ENCODE measurements around the gene TNFRSF17. TPM values are rescaled to one million over a fixed set of nuclear protein-coding genes. Genes with fewer than 3 reads are reported as not detected.
"Not testable (repeated sequence)": the region's sequence is repeated elsewhere in the genome, so short reads cannot be mapped to it uniquely, and the experiment has no call there.

Gene TNFRSF17
- total and polyA plus RNA-seq, 7 experiments from 2014 or later, result 1.2 to 1.8 TPM; not detected in 5

DNA sequence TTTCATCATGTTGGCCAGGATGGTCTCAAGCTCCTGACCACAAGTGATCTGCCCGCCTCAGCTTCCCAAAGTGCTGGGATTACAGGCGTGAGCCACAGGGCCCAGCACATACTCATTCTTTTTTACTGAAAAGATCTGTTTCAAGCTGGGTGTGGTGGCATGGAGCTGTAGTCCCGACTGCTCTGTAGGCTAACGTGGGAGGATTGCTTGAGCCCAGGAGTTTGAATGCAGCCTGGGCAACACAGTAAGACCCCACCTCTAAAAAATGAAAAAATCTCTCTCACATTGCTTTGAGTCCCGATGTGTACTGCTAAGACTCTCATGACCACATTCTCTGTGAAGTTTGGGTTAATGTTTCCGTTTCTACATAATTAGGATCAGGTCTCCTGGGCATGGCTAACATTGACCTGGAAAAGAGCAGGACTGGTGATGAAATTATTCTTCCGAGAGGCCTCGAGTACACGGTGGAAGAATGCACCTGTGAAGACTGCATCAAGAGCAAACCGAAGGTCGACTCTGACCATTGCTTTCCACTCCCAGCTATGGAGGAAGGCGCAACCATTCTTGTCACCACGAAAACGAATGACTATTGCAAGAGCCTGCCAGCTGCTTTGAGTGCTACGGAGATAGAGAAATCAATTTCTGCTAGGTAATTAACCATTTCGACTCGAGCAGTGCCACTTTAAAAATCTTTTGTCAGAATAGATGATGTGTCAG lies 2.3 kb downstream of the TNFRSF17 start:
- H3K27me3 ChIP-seq (ENCODE audit: control insufficient read depth in 2 of 2, insufficient read depth in 2 of 2, low read length in 2 of 2), result no peaks in the 10 kb centered on the region
- DNase-seq, result no peak
- H3K4me1 ChIP-seq (ENCODE audit: control insufficient read depth in 2 of 2, insufficient read depth in 2 of 2, low read length in 2 of 2), result no peaks in the 10 kb centered on the region
- H3K27ac ChIP-seq (ENCODE audit: low read depth, low read length), result no peak overlapping the region
- Mint-ChIP-seq H3K27me3 (peaks cover 0 to 2% (median 0%) of the 10 kb centered on the region in 5 donors), H3K9me3 (no peaks in the 10 kb centered on the region), H3K4me1 (peaks cover 0 to 6% (median 0%) of the 10 kb centered on the region in 7 donors), H3K4me3 (no peak overlapping the region), H3K27ac (no peak overlapping the region), H3K36me3 (no peaks in the 10 kb centered on the region)
- POLR2A ChIA-PET, result interaction anchor here (0.6 to 1.2 kb wide), 2 partner anchors 10 to 55 kb away, joined by 3 read pairs; partner anchors contain the start of gene SNX29
- no peak for ATAC-seq
- intact Hi-C loops (cut with micrococcal nuclease), result no loop called here
- CTCF ChIA-PET, result interaction anchor here (1.0 kb wide), 1 partner anchor 11 kb away, joined by 5 read pairs; no protein-coding TSS in a partner anchor
- no peaks in the 10 kb centered on the region for H3K9me3 ChIP-seq (ENCODE audit: control insufficient read depth in 2 of 3, low read length in 3 of 3)
- no peaks in the 10 kb centered on the region for H3K36me3 ChIP-seq (ENCODE audit: control insufficient read depth in 2 of 3, insufficient read depth in 3 of 3, low read length in 3 of 3)
- no peak overlapping the region for H3K4me3 ChIP-seq (ENCODE audit: low read length)

DNA sequence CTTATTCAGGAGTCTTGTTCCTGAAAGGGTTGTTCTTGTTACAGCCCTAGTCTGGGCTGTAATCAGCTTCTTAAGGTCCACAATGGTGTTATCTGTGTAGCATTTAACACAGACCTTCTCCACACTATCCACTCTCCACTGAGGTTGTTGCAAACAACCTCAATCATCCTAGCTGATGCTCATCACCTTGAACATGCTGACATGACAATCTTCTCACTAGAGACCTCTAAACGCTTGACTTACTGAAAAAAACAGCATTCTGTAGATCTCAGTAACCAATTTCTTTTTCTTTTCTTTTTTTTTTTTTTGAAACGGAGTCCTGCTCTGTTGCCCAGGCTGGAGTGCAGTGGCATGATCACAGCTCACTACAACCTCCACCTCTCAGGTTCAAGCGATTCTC lies 3.6 kb downstream of the TNFRSF17 start:
- Mint-ChIP-seq H3K4me3 (no peak overlapping the region), H3K27ac (no peak overlapping the region), H3K36me3 (no peaks in the 10 kb centered on the region), H3K27me3 (peaks cover 0 to 2% (median 0%) of the 10 kb centered on the region in 5 donors), H3K9me3 (no peaks in the 10 kb centered on the region), H3K4me1 (peaks cover 0 to 6% (median 0%) of the 10 kb centered on the region in 7 donors)
- intact Hi-C loops (cut with micrococcal nuclease), result no loop called here
- Histone ChIP-seq H3K27me3 (ENCODE audit: control insufficient read depth in 2 of 2, insufficient read depth in 2 of 2, low read length in 2 of 2) (no peaks in the 10 kb centered on the region), H3K36me3 (ENCODE audit: control insufficient read depth in 2 of 3, insufficient read depth in 3 of 3, low read length in 3 of 3) (no peaks in the 10 kb centered on the region), H3K9me3 (ENCODE audit: control insufficient read depth in 2 of 3, low read length in 3 of 3) (no peaks in the 10 kb centered on the region), H3K4me1 (ENCODE audit: control insufficient read depth in 2 of 2, insufficient read depth in 2 of 2, low read length in 2 of 2) (no peaks in the 10 kb centered on the region), H3K4me3 (ENCODE audit: low read length) (no peak overlapping the region), H3K27ac (ENCODE audit: low read depth, low read length) (no peak overlapping the region)
- POLR2A ChIA-PET, result interaction anchor here (1.2 kb wide), 1 partner anchor 8 kb away, joined by 3 read pairs; the partner anchor contains the start of gene SNX29
- CTCF ChIA-PET, result interaction anchor here (1.0 kb wide), 1 partner anchor 10 kb away, joined by 5 read pairs; no protein-coding TSS in a partner anchor
- DNase-seq (no peak), ATAC-seq (no peak)

DNA sequence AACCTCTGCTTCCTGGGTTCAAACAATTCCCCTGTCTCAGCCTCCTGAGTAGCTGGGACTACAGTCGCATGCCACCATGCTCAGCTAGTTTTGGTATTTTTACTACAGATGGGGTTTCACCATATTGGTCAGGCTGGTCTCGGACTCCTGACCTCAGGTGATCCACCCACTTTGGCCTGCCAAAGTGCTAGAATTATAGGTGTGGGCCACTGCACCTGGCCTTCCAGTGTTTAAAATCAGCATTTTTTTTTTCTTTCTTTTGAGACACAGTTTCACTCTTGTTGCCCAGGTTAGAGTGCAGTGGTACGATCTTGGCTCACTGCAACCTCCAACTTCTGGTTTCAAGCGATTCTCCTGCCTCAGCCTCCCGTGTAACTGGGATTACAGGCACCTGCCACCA lies 5.3 kb downstream of the TNFRSF17 start:
- intact Hi-C loops (cut with micrococcal nuclease), result loop anchor here in 1 of 2 donors (10.0 kb wide), 1 partner anchor 1025 kb away; the partner anchor contains the start of genes CLEC16A and DEXI
- H3K4me3 Mint-ChIP-seq; ATAC-seq; H3K27ac ChIP-seq (ENCODE audit: low read depth, low read length); H3K9me3 ChIP-seq (ENCODE audit: control insufficient read depth in 2 of 3, low read length in 3 of 3); CTCF ChIA-PET; H3K36me3 ChIP-seq (ENCODE audit: control insufficient read depth in 2 of 3, insufficient read depth in 3 of 3, low read length in 3 of 3); DNase-seq; H3K4me1 Mint-ChIP-seq; H3K4me1 ChIP-seq (ENCODE audit: control insufficient read depth in 2 of 2, insufficient read depth in 2 of 2, low read length in 2 of 2); H3K9me3 Mint-ChIP-seq; H3K4me3 ChIP-seq (ENCODE audit: low read length); H3K27me3 Mint-ChIP-seq; H3K36me3 Mint-ChIP-seq; H3K27ac Mint-ChIP-seq; H3K27me3 ChIP-seq (ENCODE audit: control insufficient read depth in 2 of 2, insufficient read depth in 2 of 2, low read length in 2 of 2); POLR2A ChIA-PET: not testable (repeated sequence)

DNA sequence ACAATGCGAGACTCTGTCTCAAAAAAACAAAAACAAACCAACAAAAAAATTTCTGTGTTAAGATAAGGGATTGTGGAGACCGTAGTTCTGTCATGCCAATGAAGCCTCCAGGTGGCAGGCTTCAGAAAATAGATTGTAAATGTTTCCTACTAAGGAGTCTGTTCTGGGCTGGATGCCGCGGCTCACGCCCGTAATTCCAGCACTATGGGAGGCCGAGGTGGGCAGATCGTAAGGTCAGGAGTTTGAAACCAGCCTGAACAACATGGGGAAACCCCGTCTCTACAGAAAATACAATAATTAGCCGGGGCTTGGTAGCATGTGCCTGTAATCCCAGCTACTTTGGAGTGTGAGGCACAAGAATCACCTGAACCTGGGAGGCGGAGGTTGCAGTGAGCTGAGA lies 7.1 kb downstream of the TNFRSF17 start:
- H3K27me3 ChIP-seq (ENCODE audit: control insufficient read depth in 2 of 2, insufficient read depth in 2 of 2, low read length in 2 of 2), result no peaks in the 10 kb centered on the region
- H3K27ac ChIP-seq (ENCODE audit: low read depth, low read length), result no peak overlapping the region
- CTCF ChIA-PET, result interaction anchor here (0.6 to 1.5 kb wide), 3 partner anchors 20 to 172 kb away, joined by 3 to 5 read pairs (median 5); no protein-coding TSS in a partner anchor
- DNase-seq, result no peak
- H3K4me1 ChIP-seq (ENCODE audit: control insufficient read depth in 2 of 2, insufficient read depth in 2 of 2, low read length in 2 of 2), result peaks cover 3 to 10% of the 10 kb centered on the region in 2 donors
- intact Hi-C loops (cut with micrococcal nuclease), result loop anchor here (1.0 to 10.0 kb wide), 2 partner anchors 96 to 1027 kb away; partner anchors contain the start of genes CLEC16A (in 1 of the 2) and DEXI (in 1 of the 2)
- Mint-ChIP-seq H3K36me3 (peaks cover 0 to 5% (median 0%) of the 10 kb centered on the region in 5 donors), H3K27me3 (no peaks in the 10 kb centered on the region), H3K4me3 (peak overlapping the region in 1 of 10 donors; percentile 16), H3K4me1 (peaks cover 9 to 24% (median 16%) of the 10 kb centered on the region in 7 donors), H3K27ac (peak overlapping the region in 1 of 9 donors; percentile 32), H3K9me3 (peaks cover 0 to 2% (median 0%) of the 10 kb centered on the region in 11 donors)
- peaks cover 0 to 8% (median 0%) of the 10 kb centered on the region in 3 experiments for H3K36me3 ChIP-seq (ENCODE audit: control insufficient read depth in 2 of 3, insufficient read depth in 3 of 3, low read length in 3 of 3)
- no peaks in the 10 kb centered on the region for H3K9me3 ChIP-seq (ENCODE audit: control insufficient read depth in 2 of 3, low read length in 3 of 3)
- ATAC-seq, result no peak
- POLR2A ChIA-PET, result interaction anchor here (0.6 kb wide), 1 partner anchor 104 kb away, joined by 4 read pairs; no protein-coding TSS in a partner anchor
- H3K4me3 ChIP-seq (ENCODE audit: low read length), result no peak overlapping the region

DNA sequence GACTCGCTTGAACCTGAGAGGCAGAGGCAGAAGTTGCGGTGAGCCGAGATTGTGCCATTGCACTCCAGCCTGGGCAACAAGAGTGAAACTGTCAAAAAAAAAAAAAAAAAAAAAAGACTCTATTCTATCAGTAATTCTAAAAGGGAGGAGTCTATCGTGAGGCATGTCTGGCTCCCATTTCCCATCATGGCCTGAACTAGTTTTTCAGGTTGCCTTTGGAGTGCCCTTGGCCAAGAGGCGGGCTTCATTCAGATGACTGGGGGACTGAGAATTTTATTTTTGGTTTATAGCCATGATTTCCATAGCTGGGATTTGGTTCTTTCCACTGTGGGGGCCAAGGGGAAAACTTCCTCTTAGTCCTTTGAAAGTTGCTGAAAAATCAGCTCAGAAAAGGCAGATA lies 8.1 kb downstream of the TNFRSF17 start:
- Histone ChIP-seq H3K27me3 (ENCODE audit: control insufficient read depth in 2 of 2, insufficient read depth in 2 of 2, low read length in 2 of 2) (no peaks in the 10 kb centered on the region), H3K9me3 (ENCODE audit: control insufficient read depth in 2 of 3, low read length in 3 of 3) (no peaks in the 10 kb centered on the region), H3K4me3 (ENCODE audit: low read length) (no peak overlapping the region), H3K27ac (ENCODE audit: low read depth, low read length) (no peak overlapping the region), H3K4me1 (ENCODE audit: control insufficient read depth in 2 of 2, insufficient read depth in 2 of 2, low read length in 2 of 2) (peaks cover 11 to 19% of the 10 kb centered on the region in 2 donors), H3K36me3 (ENCODE audit: control insufficient read depth in 2 of 3, insufficient read depth in 3 of 3, low read length in 3 of 3) (peaks cover 0 to 8% (median 0%) of the 10 kb centered on the region in 3 experiments)
- peak overlapping the region in 1 of 9 donors; percentile 48 for H3K27ac Mint-ChIP-seq
- H3K27me3 Mint-ChIP-seq, result no peaks in the 10 kb centered on the region
- ATAC-seq (no peak), DNase-seq (no peak)
- CTCF ChIA-PET, result interaction anchor here (0.7 to 1.5 kb wide), 2 partner anchors 95 to 171 kb away, joined by 5 read pairs; no protein-coding TSS in a partner anchor
- peaks cover 0 to 2% (median 0%) of the 10 kb centered on the region in 11 donors for H3K9me3 Mint-ChIP-seq
- H3K4me1 Mint-ChIP-seq, result peaks cover 18 to 33% (median 26%) of the 10 kb centered on the region in 7 donors
- peaks cover 0 to 5% (median 0%) of the 10 kb centered on the region in 5 donors for H3K36me3 Mint-ChIP-seq
- intact Hi-C loops (cut with micrococcal nuclease), result loop anchor here in 1 of 2 donors (10.0 kb wide), 1 partner anchor 1028 kb away; the partner anchor contains the start of genes CLEC16A and DEXI
- POLR2A ChIA-PET, result no interaction called here
- no peak overlapping the region for H3K4me3 Mint-ChIP-seq

DNA sequence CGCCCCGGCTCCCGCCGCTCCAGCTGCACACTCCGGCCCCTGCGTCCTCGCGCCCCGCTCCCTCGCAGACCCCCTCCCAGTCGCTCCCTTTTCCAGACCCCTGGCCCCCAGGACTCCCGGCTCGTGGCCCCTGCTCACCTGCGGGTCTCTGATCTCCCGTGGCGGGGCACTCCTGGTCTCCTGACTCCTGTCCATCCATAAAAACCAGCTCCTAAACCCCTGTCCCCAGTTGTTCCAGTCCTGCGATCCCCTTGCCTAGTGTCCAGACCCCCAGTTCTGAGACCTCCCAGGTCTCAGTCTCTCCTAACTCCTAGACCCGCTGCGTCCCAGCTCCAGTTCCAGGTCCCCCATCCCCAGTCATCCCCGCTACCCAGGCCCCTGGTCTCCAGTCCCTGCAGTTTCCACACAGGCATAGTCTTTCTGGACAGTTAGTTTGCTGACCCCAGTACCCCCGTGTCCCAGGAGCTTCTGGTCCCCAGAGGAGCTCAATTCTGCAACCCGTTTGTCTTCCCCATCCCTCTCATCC lies 11.9 kb downstream of the TNFRSF17 start:
- peaks cover 11 to 19% of the 10 kb centered on the region in 2 donors for H3K4me1 ChIP-seq (ENCODE audit: control insufficient read depth in 2 of 2, insufficient read depth in 2 of 2, low read length in 2 of 2)
- DNase-seq, result peak in 1 of 9 donors; percentile 22
- intact Hi-C loops (cut with micrococcal nuclease), result loop anchor here (1.0 to 10.0 kb wide), 8 partner anchors 32 to 1942 kb away; partner anchors contain the start of genes RSL1D1 (in 2 of the 2), CLEC16A (in 1 of the 2), DEXI (in 1 of the 2) and NUBP1 (in 1 of the 2)
- peaks cover 33 to 55% (median 42%) of the 10 kb centered on the region in 7 donors for H3K4me1 Mint-ChIP-seq
- ATAC-seq, result no peak
- H3K4me3 Mint-ChIP-seq, result peak overlapping the region; percentile 85 to 99 (median 94)
- peaks cover 0 to 8% (median 0%) of the 10 kb centered on the region in 3 experiments for H3K36me3 ChIP-seq (ENCODE audit: control insufficient read depth in 2 of 3, insufficient read depth in 3 of 3, low read length in 3 of 3)
- peak overlapping the region; percentile 71 for H3K4me3 ChIP-seq (ENCODE audit: low read length)
- H3K27me3 Mint-ChIP-seq, result no peaks in the 10 kb centered on the region
- H3K9me3 Mint-ChIP-seq, result peaks cover 0 to 2% (median 0%) of the 10 kb centered on the region in 11 donors
- no peaks in the 10 kb centered on the region for H3K27me3 ChIP-seq (ENCODE audit: control insufficient read depth in 2 of 2, insufficient read depth in 2 of 2, low read length in 2 of 2)
- H3K36me3 Mint-ChIP-seq, result peaks cover 0 to 5% (median 3%) of the 10 kb centered on the region in 5 donors
- POLR2A ChIA-PET, result interaction anchor here (0.7 to 1.6 kb wide), 13 partner anchors 9 to 826 kb away, joined by 3 to 6 read pairs (median 4); partner anchors contain the start of gene GSPT1
- CTCF ChIA-PET, result interaction anchor here (1.1 kb wide), 1 partner anchor 32 kb away, joined by 4 read pairs; no protein-coding TSS in a partner anchor
- H3K27ac ChIP-seq (ENCODE audit: low read depth, low read length), result peak overlapping the region; percentile 88
- no peaks in the 10 kb centered on the region for H3K9me3 ChIP-seq (ENCODE audit: control insufficient read depth in 2 of 3, low read length in 3 of 3)
- H3K27ac Mint-ChIP-seq, result peak overlapping the region; percentile 60 to 97 (median 93)

Data from naive thymus-derived CD4-positive, alpha-beta T cell (primary cell).